Immature natural killer cell (primary cell): Measurements from ENCODE around the gene ASB11. TPM values are rescaled to one million over a fixed set of nuclear protein-coding genes. Genes with fewer than 3 reads are reported as not detected.
A peak's percentile ranks its signal among the peaks of the same experiment; 100 is the strongest.

Experiments
- DNase-seq, 3 donors: peaks; one replicate each; pipeline ENCODE4 v3.0.0; 2022; ENCODE audit warnings: mixed read lengths in 1 of 3
- H3K27ac Mint-ChIP-seq, 6 donors: one replicate each; pipeline ENCODE4 v1.8.0; 2020; ENCODE audit warnings: mixed read lengths in 6 of 6, mild to moderate bottlenecking in 5 of 6, inconsistent platforms in 4 of 6, moderate library complexity in 3 of 6
- H3K27me3 Mint-ChIP-seq, 3 donors: one replicate each; pipeline ENCODE4 v1.8.0; 2020 to 2021; ENCODE audit warnings: low read depth in 3 of 3, mild to moderate bottlenecking in 3 of 3, mixed read lengths in 3 of 3, moderate library complexity in 3 of 3, inconsistent platforms in 1 of 3
- H3K36me3 Mint-ChIP-seq, 3 donors: one replicate each; pipeline ENCODE4 v1.8.0; 2020; ENCODE audit warnings: mixed read lengths in 3 of 3, inconsistent platforms in 2 of 3, mild to moderate bottlenecking in 2 of 3
- H3K4me1 Mint-ChIP-seq, 2 donors: one replicate each; pipeline ENCODE4 v1.8.0; 2020; ENCODE audit warnings: inconsistent platforms in 2 of 2, mild to moderate bottlenecking in 2 of 2, mixed read lengths in 2 of 2, moderate library complexity in 1 of 2
- H3K4me3 Mint-ChIP-seq, 5 donors: one replicate each; pipeline ENCODE4 v1.8.0; 2020; ENCODE audit warnings: mild to moderate bottlenecking in 5 of 5, mixed read lengths in 5 of 5, inconsistent platforms in 3 of 5, moderate library complexity in 3 of 5
- H3K9me3 Mint-ChIP-seq, 6 donors: one replicate each; pipeline ENCODE4 v1.8.0; 2020; ENCODE audit warnings: mild to moderate bottlenecking in 6 of 6, mixed read lengths in 6 of 6, inconsistent platforms in 4 of 6, moderate library complexity in 3 of 6
- polyA plus RNA-seq, 3 donors: library from polyadenylated mRNA; unstranded; fragments of 300-500 nt; fragmentation: Illumina TruSeq; gene quantifications; one replicate each; pipeline ENCODE4 v1.2.3, GENCODE V29; 2021

ASB11 gene
- polyA plus RNA-seq: not detected

GRCh38 chrX:15315509-15315908, at the start of gene ASB11:
ASB11 (minus strand) TSS chrX:15315640; CDS start chrX:15315605, 35 bp downstream.
- Mint-ChIP-seq H3K27ac (no peak within 1 kb of the TSS), H3K9me3 (no peaks in the 10 kb centered on the region), H3K36me3 (peaks cover 3 to 9% (median 6%) of the 10 kb centered on the region in 3 donors), H3K27me3 (peaks cover 0 to 3% (median 0%) of the 10 kb centered on the region in 3 donors), H3K4me3 (no peak within 1 kb of the TSS), H3K4me1 (no peaks in the 10 kb centered on the region)
- no peak for DNase-seq

GRCh38 chrX:15359701-15360100, 44.3 kb upstream of the ASB11 start:
- no peaks in the 10 kb centered on the region for H3K4me1 Mint-ChIP-seq
- no peak overlapping the region for H3K27ac Mint-ChIP-seq
- DNase-seq: no peak
- no peaks in the 10 kb centered on the region for H3K9me3 Mint-ChIP-seq
- H3K4me3 Mint-ChIP-seq: no peak overlapping the region
- H3K27me3 Mint-ChIP-seq: peaks cover 5 to 20% (median 5%) of the 10 kb centered on the region in 3 donors
- H3K36me3 Mint-ChIP-seq: no peaks in the 10 kb centered on the region

GRCh38 chrX:15358533-15358932, 43.1 kb upstream of the ASB11 start:
- Mint-ChIP-seq H3K27ac (no peak overlapping the region), H3K4me3 (no peak overlapping the region), H3K4me1 (no peaks in the 10 kb centered on the region), H3K36me3 (no peaks in the 10 kb centered on the region), H3K27me3 (peaks cover 5 to 18% (median 5%) of the 10 kb centered on the region in 3 donors), H3K9me3 (no peaks in the 10 kb centered on the region)
- DNase-seq: no peak

- Mint-ChIP-seq H3K9me3 (no peaks in the 10 kb centered on the region), H3K27me3 (peaks cover 5 to 12% (median 5%) of the 10 kb centered on the region in 3 donors), H3K4me1 (no peaks in the 10 kb centered on the region), H3K27ac (no peak overlapping the region), H3K4me3 (no peak overlapping the region), H3K36me3 (no peaks in the 10 kb centered on the region)
- no peak for DNase-seq
Observed at GRCh38 chrX:15356444-15356843, 41.0 kb upstream of the ASB11 start.

GRCh38 chrX:15350329-15350996, 35.0 kb upstream of the ASB11 start:
- Mint-ChIP-seq H3K27ac (peak overlapping the region in 1 of 6 donors; percentile 30), H3K27me3 (peaks cover 0 to 6% (median 6%) of the 10 kb centered on the region in 3 donors)

GRCh38 chrX:15349046-15349445, 33.6 kb upstream of the ASB11 start:
- Mint-ChIP-seq H3K4me1 (no peaks in the 10 kb centered on the region), H3K27me3 (peaks cover 0 to 6% (median 3%) of the 10 kb centered on the region in 3 donors), H3K36me3 (no peaks in the 10 kb centered on the region), H3K27ac (no peak overlapping the region), H3K9me3 (no peaks in the 10 kb centered on the region), H3K4me3 (no peak overlapping the region)
- DNase-seq: peak; percentile 2 to 14 (median 13)

More at GRCh38 chrX:15350329-15350996, 35.0 kb upstream of the ASB11 start:
- H3K9me3 Mint-ChIP-seq: no peaks in the 10 kb centered on the region
- H3K36me3 Mint-ChIP-seq: no peaks in the 10 kb centered on the region
- no peak overlapping the region for H3K4me3 Mint-ChIP-seq
- H3K4me1 Mint-ChIP-seq: no peaks in the 10 kb centered on the region
- DNase-seq: no peak

GRCh38 chrX:15345976-15346375, 30.5 kb upstream of the ASB11 start:
- Mint-ChIP-seq H3K27ac (no peak overlapping the region), H3K9me3 (no peaks in the 10 kb centered on the region), H3K4me1 (no peaks in the 10 kb centered on the region)

GRCh38 chrX:15344106-15344505, 28.7 kb upstream of the ASB11 start:
- DNase-seq: no peak
- no peak overlapping the region for H3K27ac Mint-ChIP-seq
- H3K27me3 Mint-ChIP-seq: peaks cover 5 to 12% (median 10%) of the 10 kb centered on the region in 3 donors
- no peaks in the 10 kb centered on the region for H3K36me3 Mint-ChIP-seq
- no peaks in the 10 kb centered on the region for H3K4me1 Mint-ChIP-seq
- no peak overlapping the region for H3K4me3 Mint-ChIP-seq
- H3K9me3 Mint-ChIP-seq: no peaks in the 10 kb centered on the region

More at GRCh38 chrX:15345976-15346375, 30.5 kb upstream of the ASB11 start:
- no peak for DNase-seq
- Mint-ChIP-seq H3K4me3 (no peak overlapping the region), H3K27me3 (peaks cover 1 to 12% (median 4%) of the 10 kb centered on the region in 3 donors), H3K36me3 (no peaks in the 10 kb centered on the region)

- Mint-ChIP-seq H3K27ac (no peak overlapping the region), H3K36me3 (no peaks in the 10 kb centered on the region), H3K4me3 (no peak overlapping the region), H3K9me3 (no peaks in the 10 kb centered on the region), H3K4me1 (no peaks in the 10 kb centered on the region), H3K27me3 (peaks cover 5 to 10% (median 10%) of the 10 kb centered on the region in 3 donors)
- DNase-seq: no peak
Observed at GRCh38 chrX:15343075-15343476, 27.6 kb upstream of the ASB11 start.

GRCh38 chrX:15340867-15341266, 25.4 kb upstream of the ASB11 start:
- Mint-ChIP-seq H3K36me3 (no peaks in the 10 kb centered on the region), H3K4me1 (peaks cover 2 to 6% of the 10 kb centered on the region in 2 donors), H3K4me3 (no peak overlapping the region), H3K27ac (no peak overlapping the region), H3K27me3 (peaks cover 7 to 14% (median 14%) of the 10 kb centered on the region in 3 donors), H3K9me3 (no peaks in the 10 kb centered on the region)
- DNase-seq: no peak

GRCh38 chrX:15336023-15336413, 20.6 kb upstream of the ASB11 start:
- Mint-ChIP-seq H3K4me3 (peak overlapping the region; percentile 84 to 92 (median 89)), H3K27ac (peak overlapping the region; percentile 84 to 96 (median 92)), H3K4me1 (peaks cover 10 to 14% of the 10 kb centered on the region in 2 donors), H3K36me3 (no peaks in the 10 kb centered on the region), H3K9me3 (no peaks in the 10 kb centered on the region), H3K27me3 (peaks cover 11 to 17% (median 15%) of the 10 kb centered on the region in 3 donors)
- peak; percentile 58 to 64 (median 61) for DNase-seq

- peak; percentile 89 to 91 (median 91) for DNase-seq
- Mint-ChIP-seq H3K36me3 (no peaks in the 10 kb centered on the region), H3K27ac (peak within 1 kb of the TSS; percentile 88 to 96 (median 92)), H3K27me3 (peaks cover 11 to 15% (median 13%) of the 10 kb centered on the region in 3 donors), H3K4me1 (peaks cover 10 to 14% of the 10 kb centered on the region in 2 donors), H3K9me3 (no peaks in the 10 kb centered on the region), H3K4me3 (peak within 1 kb of the TSS; percentile 84 to 92 (median 89))
Observed at GRCh38 chrX:15335135-15336022, 19.9 kb upstream of the ASB11 start, which contains the start of gene PIGA. PIGA (minus strand) TSS chrX:15335523; CDS start chrX:15331930, 3,593 bp downstream.

- Mint-ChIP-seq H3K4me1 (peaks cover 10 to 14% of the 10 kb centered on the region in 2 donors), H3K36me3 (no peaks in the 10 kb centered on the region), H3K27me3 (peaks cover 11 to 13% (median 12%) of the 10 kb centered on the region in 3 donors), H3K27ac (peak overlapping the region; percentile 88 to 96 (median 92)), H3K9me3 (no peaks in the 10 kb centered on the region), H3K4me3 (peak overlapping the region; percentile 84 to 92 (median 89))
- peak; percentile 11 to 35 (median 16) for DNase-seq
Observed at GRCh38 chrX:15334561-15334960, 19.1 kb upstream of the ASB11 start.

GRCh38 chrX:15328821-15329220, 13.4 kb upstream of the ASB11 start:
- H3K9me3 Mint-ChIP-seq: no peaks in the 10 kb centered on the region
- H3K27me3 Mint-ChIP-seq: peaks cover 0 to 3% (median 3%) of the 10 kb centered on the region in 3 donors
- no peaks in the 10 kb centered on the region for H3K4me1 Mint-ChIP-seq
- H3K27ac Mint-ChIP-seq: no peak overlapping the region
- H3K36me3 Mint-ChIP-seq: no peaks in the 10 kb centered on the region
- no peak overlapping the region for H3K4me3 Mint-ChIP-seq
- DNase-seq: no peak
